A549 (cell line): ENCODE measurements around the gene TTLL9. TPM values are rescaled to one million over a fixed set of nuclear protein-coding genes. Genes with fewer than 3 reads are reported as not detected.

Experiments
- ATAC-seq, 2 experiments: fragments of 200-7000 bp in 1 of 2; fragments of >200 bp in 1 of 2; cut with Nextera tagmentation in 1 of 2; cut with Tn5 transposase in 1 of 2; 3 replicates each; pipeline versions ENCODE4 v1.8.0 to v1.9.1; 2018 to 2020; ENCODE audit warnings: mild to moderate bottlenecking in 1 of 2, moderate library complexity in 1 of 2
- CTCF ChIA-PET: fragments of 300-600 bp; sonication (Branson Sonifier 250); formaldehyde crosslinking; extraction: SDS; loops from one replicate; lab custom pipeline; 2021; ENCODE audit warnings: antibody characterized with exemption, inconsistent platforms; lab: Yijun Ruan, JAX
- POLR2A ChIA-PET: fragments of 350-600 bp; formaldehyde crosslinking; extraction: SDS; loops from one replicate; lab custom pipeline; 2021; ENCODE audit warnings: antibody characterized with exemption, inconsistent platforms; lab: Yijun Ruan, JAX
- DNase-seq, 2 experiments: peaks; one replicate each; pipeline versions ENCODE4 v3.0.0 to v3.0.0-alpha.2; 2011 to 2016; ENCODE audit warnings: low read depth in 1 of 2, low spot score in 1 of 2
- FAIRE-seq: peaks from 2 replicates; lab custom pipeline; 2011; peaks lifted over from hg19 to GRCh38; lab: Jason Lieb, UNC
- H3K27ac ChIP-seq, 2 experiments: fragments of >200 bp; sonication (Bioruptor Twin); formaldehyde crosslinking; 3 replicates each; pipeline ENCODE4 v1.5.1; 2016 to 2017
- H3K4me1 ChIP-seq: fragments of >200 bp; sonication (Bioruptor Twin); formaldehyde crosslinking; 3 replicates; pipeline ENCODE4 v1.6.1; 2016
- H3K4me2 ChIP-seq: fragments of >200 bp; sonication (Bioruptor Twin); formaldehyde crosslinking; 3 replicates; pipeline ENCODE4 v1.6.1; 2016
- H3K4me3 ChIP-seq: fragments of >200 bp; sonication (Bioruptor Twin); formaldehyde crosslinking; 3 replicates; pipeline ENCODE4 v1.5.1; 2016
- H3K9me3 ChIP-seq: fragments of >200 bp; sonication (Bioruptor Twin); formaldehyde crosslinking; 3 replicates; pipeline ENCODE4 v1.6.1; 2016
- CBX8 ChIP-seq: fragments of 200-600 bp; sonication (generic); IDR thresholded peaks from 2 replicates; pipeline ENCODE4 v1.6.1; 2016
- CEBPB ChIP-seq, 2 experiments: fragments of >200 bp in 1 of 2; sonication (Bioruptor Twin) in 1 of 2; formaldehyde crosslinking in 1 of 2; IDR thresholded peaks; 2 replicates each; pipeline ENCODE4 v1.6.1; 2012 to 2016
- CHD4 ChIP-seq: fragments of 200-600 bp; sonication (generic); IDR thresholded peaks from 2 replicates; pipeline ENCODE4 v1.6.1; 2016; ENCODE audit warnings: antibody characterized with exemption, mild to moderate bottlenecking, borderline replicate concordance
- E2F6 ChIP-seq: IDR thresholded peaks from 2 replicates; pipeline ENCODE4 v1.6.1; 2012; ENCODE audit warnings: low read depth, borderline replicate concordance
- EHF ChIP-seq: fragments of 250-450 bp; sonication (Bioruptor Pico); IDR thresholded peaks from 2 replicates; pipeline ENCODE4 v1.5.0; 2020; ENCODE audit warnings: mild to moderate bottlenecking
- EHMT2 ChIP-seq: fragments of 200-600 bp; sonication (generic); IDR thresholded peaks from 2 replicates; pipeline ENCODE4 v1.6.1; 2016; ENCODE audit warnings: antibody characterized with exemption, low read depth, mild to moderate bottlenecking, moderate library complexity
- ELK1 ChIP-seq: fragments of 150-350 bp; IDR thresholded peaks from 2 replicates; pipeline ENCODE4 v1.6.1; 2014; ENCODE audit warnings: low read depth, mild to moderate bottlenecking, low read length
- EP300 ChIP-seq, 2 experiments: fragments of >200 bp; sonication (Bioruptor Twin); formaldehyde crosslinking; IDR thresholded peaks; 2 replicates in 1 of 2; 3 replicates in 1 of 2; pipeline ENCODE4 v1.6.1; 2016 to 2017
- ESRRA ChIP-seq: fragments of 150-350 bp; IDR thresholded peaks from 2 replicates; pipeline ENCODE4 v1.6.1; 2014; ENCODE audit warnings: mild to moderate bottlenecking, low read length, borderline replicate concordance
- FOSL2 ChIP-seq, 2 experiments: fragments of 450-650 bp in 1 of 2; fragments of >200 bp in 1 of 2; sonication (Bioruptor Twin) in 1 of 2; formaldehyde crosslinking; IDR thresholded peaks; 2 replicates each; pipeline versions ENCODE4 v1.5.0 to v1.6.1; 2016 to 2020; ENCODE audit warnings: mild to moderate bottlenecking in 1 of 2, moderate library complexity in 1 of 2
- GATA3 ChIP-seq: IDR thresholded peaks from 2 replicates; pipeline ENCODE4 v1.6.1; 2012; ENCODE audit warnings: borderline replicate concordance
- HDAC2 ChIP-seq: fragments of 200-600 bp; sonication (generic); IDR thresholded peaks from 2 replicates; pipeline ENCODE4 v1.6.1; 2016
- HOXA7 ChIP-seq: fragments of 250-450 bp; sonication (Bioruptor Pico); IDR thresholded peaks from 2 replicates; pipeline ENCODE4 v1.5.0; 2020; ENCODE audit warnings: mild to moderate bottlenecking, moderate library complexity
- HOXB13 ChIP-seq: fragments of 250-450 bp; sonication (Bioruptor Pico); IDR thresholded peaks from 2 replicates; pipeline ENCODE4 v1.5.0; 2020; ENCODE audit warnings: low read depth, mild to moderate bottlenecking, moderate library complexity
- HOXB5 ChIP-seq: fragments of 250-450 bp; sonication (Bioruptor Pico); IDR thresholded peaks from 2 replicates; pipeline ENCODE4 v1.5.0; 2020; ENCODE audit warnings: mild to moderate bottlenecking, moderate library complexity
- JUN ChIP-seq, 2 experiments: fragments of >200 bp; sonication (Bioruptor Twin); formaldehyde crosslinking; IDR thresholded peaks; 2 replicates in 1 of 2; 3 replicates in 1 of 2; pipeline ENCODE4 v1.6.1; 2016 to 2017
- KDM1A ChIP-seq: fragments of 200-600 bp; sonication (generic); IDR thresholded peaks from 2 replicates; pipeline ENCODE4 v1.6.1; 2016; ENCODE audit warnings: low read depth, mild to moderate bottlenecking
- KDM5A ChIP-seq: fragments of 200-600 bp; sonication (generic); IDR thresholded peaks from 2 replicates; pipeline ENCODE4 v1.6.1; 2016; ENCODE audit warnings: antibody characterized with exemption, mild to moderate bottlenecking
- MAZ ChIP-seq: fragments of 150-350 bp; IDR thresholded peaks from 2 replicates; pipeline ENCODE4 v1.6.1; 2014; ENCODE audit warnings: antibody characterized with exemption, low read depth, low read length, borderline replicate concordance
- NPAS2 ChIP-seq: fragments of 250-450 bp; sonication (Bioruptor Pico); IDR thresholded peaks from 2 replicates; pipeline ENCODE4 v1.8.0; 2022; ENCODE audit warnings: mild to moderate bottlenecking, moderate library complexity, borderline replicate concordance
- POLR2A ChIP-seq: IDR thresholded peaks from 2 replicates; pipeline ENCODE4 v1.6.1; 2012; ENCODE audit warnings: mild to moderate bottlenecking, low read length
- RARB ChIP-seq: fragments of 250-450 bp; sonication (Bioruptor Pico); IDR thresholded peaks from 2 replicates; pipeline ENCODE4 v1.8.0; 2021; ENCODE audit warnings: mild to moderate bottlenecking, moderate library complexity
- RFX5 ChIP-seq: fragments of 450-650 bp; IDR thresholded peaks from 2 replicates; pipeline ENCODE4 v1.7.1; 2014; ENCODE audit warnings: antibody characterized with exemption, mild to moderate bottlenecking, moderate library complexity
- SMC3 ChIP-seq: fragments of >200 bp; sonication (Bioruptor Twin); formaldehyde crosslinking; IDR thresholded peaks from 3 replicates; pipeline ENCODE4 v1.6.1; 2018; ENCODE audit warnings: inconsistent platforms
- TFCP2L1 ChIP-seq: fragments of 250-450 bp; sonication (Bioruptor Pico); IDR thresholded peaks from 2 replicates; pipeline ENCODE4 v1.5.0; 2021; ENCODE audit warnings: mild to moderate bottlenecking
- TP53 ChIP-seq: fragments of 250-450 bp; sonication (Bioruptor Pico); IDR thresholded peaks from 2 replicates; pipeline ENCODE4 v1.5.0; 2021; ENCODE audit warnings: mild to moderate bottlenecking, moderate library complexity
- USF2 ChIP-seq: fragments of 450-650 bp; IDR thresholded peaks from 2 replicates; pipeline ENCODE4 v1.6.1; 2014; ENCODE audit warnings: antibody characterized with exemption
- ZC3H11A ChIP-seq: fragments of 450-650 bp; IDR thresholded peaks from 2 replicates; pipeline ENCODE4 v1.6.1; 2014; ENCODE audit warnings: antibody characterized with exemption, mild to moderate bottlenecking
- ZFP36 ChIP-seq: fragments of 450-650 bp; IDR thresholded peaks from 2 replicates; pipeline ENCODE4 v1.6.1; 2014; ENCODE audit warnings: borderline replicate concordance; ENCODE audit not compliant: partially characterized antibody
- WGBS: methylation state at CpG from one replicate; pipeline ENCODE4 v1.1.6; 2017; ENCODE audit errors: missing lambda C conversion rate; 5-methylcytosine and 5-hydroxymethylcytosine counted together
- polyA plus RNA-seq, 4 experiments: library from polyadenylated mRNA; depleted of rRNA in 3 of 4; stranded (reverse); fragments of >200 nt; fragmentation: RNase III in 1 of 4; extraction: RNeasy Plus Mini Kit Qiagen cat#74134 plus additional on column Dnase treatment in 1 of 4; gene quantifications; 2 replicates in 3 of 4; 3 replicates in 1 of 4; pipeline ENCODE4 v1.2.3, GENCODE V29; 2011 to 2017

TTLL9 gene
- polyA plus RNA-seq, 2 of the 4 experiments (the other 2 are of a cell fraction), result 0.06 to 0.15 TPM

GRCh38 chr20:31903627-31904386 lies 33.4 kb downstream of the TTLL9 start:
- TF ChIP-seq ZC3H11A, result no peak
- no peak for TF ChIP-seq EHMT2
- no peak for TF ChIP-seq HOXB13
- Histone ChIP-seq H3K27ac (no peak overlapping the region), H3K4me1 (no peaks in the 10 kb centered on the region), H3K9me3 (no peaks in the 10 kb centered on the region), H3K4me3 (no peak overlapping the region), H3K4me2 (no peak overlapping the region)
- FAIRE-seq (no peak), ATAC-seq (no peak), DNase-seq (no peak)
- ChIA-PET CTCF (interaction anchor here (0.6 kb wide), 1 partner anchor 443 kb away, joined by 3 read pairs; no protein-coding TSS in a partner anchor), POLR2A (no interaction called here)
- WGBS, result 17% methylated on average over 1 of the region's 1 CpG

- Histone ChIP-seq H3K4me2 (no peak overlapping the region), H3K4me3 (no peak overlapping the region), H3K9me3 (no peaks in the 10 kb centered on the region), H3K4me1 (no peaks in the 10 kb centered on the region), H3K27ac (no peak overlapping the region)
- DNase-seq (no peak), ATAC-seq (no peak; a peak in 1 of 6 replicates), FAIRE-seq (no peak)
- WGBS, result 82% methylated on average over 5 of the region's 5 CpGs
- POLR2A ChIA-PET, result no interaction called here
- TF ChIP-seq POLR2A (no peak), TFCP2L1 (CRISPR knock-in tag) (no peak), JUN (IDR thresholded peaks at IDR 0.05) (no peak), EHF (CRISPR knock-in tag) (no peak), CBX8 (no peak), CHD4 (no peak), HOXA7 (CRISPR knock-in tag) (no peak), HDAC2 (no peak), FOSL2 (IDR thresholded peaks at IDR 0.05) (no peak), FOSL2 (CRISPR knock-in tag; IDR thresholded peaks at IDR 0.05) (no peak), ESRRA (no peak), TP53 (no peak), EP300 (IDR thresholded peaks at IDR 0.05) (no peak), MAZ (no peak), SMC3 (no peak)
- CTCF ChIA-PET, result interaction anchor here (0.7 to 1.5 kb wide), 2 partner anchors 53 to 66 kb away, joined by 3 to 6 read pairs; no protein-coding TSS in a partner anchor
Measured at GRCh38 chr20:31906001-31906400, 35.6 kb downstream of the TTLL9 start.

GRCh38 chr20:31907046-31907445 lies 36.6 kb downstream of the TTLL9 start:
- no peak overlapping the region for H3K4me2 ChIP-seq
- H3K27ac ChIP-seq, result no peak overlapping the region
- H3K4me3 ChIP-seq, result no peak overlapping the region
- FAIRE-seq (no peak), DNase-seq (no peak), ATAC-seq (no peak)
- CTCF ChIA-PET, result no interaction called here
- POLR2A ChIA-PET, result interaction anchor here (0.7 kb wide), 1 partner anchor 369 kb away, joined by 4 read pairs; no protein-coding TSS in a partner anchor
- TF ChIP-seq CEBPB (IDR thresholded peaks at IDR 0.05) (no peak), CBX8 (no peak), USF2 (no peak), KDM1A (no peak), HOXB5 (CRISPR knock-in tag) (no peak), CHD4 (no peak), GATA3 (no peak), POLR2A (no peak), KDM5A (no peak), E2F6 (no peak), JUN (IDR thresholded peaks at IDR 0.05) (no peak), ZFP36 (no peak), EHMT2 (no peak), RARB (CRISPR knock-in tag) (no peak), NPAS2 (CRISPR knock-in tag) (no peak), ELK1 (no peak), RFX5 (no peak)
- 56% methylated on average over 5 of the region's 5 CpGs for WGBS
- no peaks in the 10 kb centered on the region for H3K4me1 ChIP-seq
- no peaks in the 10 kb centered on the region for H3K9me3 ChIP-seq
